K562 (cell line): Measurements from ENCODE around the gene PDGFA. TPM values are rescaled to one million over a fixed set of nuclear protein-coding genes. Genes with fewer than 3 reads are reported as not detected.

Experiments
- CLOCK ChIP-seq: fragments of 250-450 bp; sonication (Bioruptor Pico); IDR thresholded peaks from 2 replicates; pipeline ENCODE4 v1.4.0; 2020; ENCODE audit warnings: mild to moderate bottlenecking, moderate library complexity, borderline replicate concordance
- ZNF75A ChIP-seq: fragments of 450-650 bp; formaldehyde crosslinking; IDR thresholded peaks from 2 replicates; pipeline ENCODE4 v1.4.0; 2020; ENCODE audit warnings: mild to moderate bottlenecking
- polyA plus RNA-seq, 8 experiments: library from polyadenylated mRNA; depleted of rRNA in 4 of 8; stranded (reverse) in 5 of 8; unstranded in 3 of 8; fragments of >200 nt; fragmentation: Nextera tagmentation in 2 of 8; fragmentation: Illumina TruSeq in 1 of 8; extraction: Ambion mirVana in 2 of 8; extraction: Trizol in 1 of 8; gene quantifications; 2 replicates each; pipeline versions ENCODE4 v1.2.1 to v1.2.3, GENCODE V29; 2011 to 2014; ENCODE audit warnings: inconsistent platforms in 1 of 8, missing spikeins in 1 of 8
- total RNA-seq, 7 experiments: library from RNA; depleted of rRNA in 6 of 7; stranded (reverse); fragments of >200 nt in 6 of 7; fragmentation: Illumina TruSeq in 2 of 7; extraction: Trizol in 2 of 7; gene quantifications; 2 replicates each; pipeline versions ENCODE4 v1.2.1 to v1.2.3, GENCODE V29; 2011 to 2021; ENCODE audit warnings: low replicate concordance in 1 of 7
- TF ChIP-seq, protein P1 (sequence below), 2 experiments: fragments of 450-650 bp; IDR thresholded peaks; 2 replicates each; pipeline ENCODE4 v1.6.1; 2016; ENCODE audit warnings: mild to moderate bottlenecking in 2 of 2, borderline replicate concordance in 1 of 2, low read depth in 1 of 2, moderate library complexity in 1 of 2

Gene PDGFA
- total and polyA plus RNA-seq, 9 of the 15 experiments (the other 6 are each of a cell fraction or from before 2014, with no cell fraction given) = 2.5 to 10.2 (median 4.6) TPM

- TF ChIP-seq, protein P1, sequence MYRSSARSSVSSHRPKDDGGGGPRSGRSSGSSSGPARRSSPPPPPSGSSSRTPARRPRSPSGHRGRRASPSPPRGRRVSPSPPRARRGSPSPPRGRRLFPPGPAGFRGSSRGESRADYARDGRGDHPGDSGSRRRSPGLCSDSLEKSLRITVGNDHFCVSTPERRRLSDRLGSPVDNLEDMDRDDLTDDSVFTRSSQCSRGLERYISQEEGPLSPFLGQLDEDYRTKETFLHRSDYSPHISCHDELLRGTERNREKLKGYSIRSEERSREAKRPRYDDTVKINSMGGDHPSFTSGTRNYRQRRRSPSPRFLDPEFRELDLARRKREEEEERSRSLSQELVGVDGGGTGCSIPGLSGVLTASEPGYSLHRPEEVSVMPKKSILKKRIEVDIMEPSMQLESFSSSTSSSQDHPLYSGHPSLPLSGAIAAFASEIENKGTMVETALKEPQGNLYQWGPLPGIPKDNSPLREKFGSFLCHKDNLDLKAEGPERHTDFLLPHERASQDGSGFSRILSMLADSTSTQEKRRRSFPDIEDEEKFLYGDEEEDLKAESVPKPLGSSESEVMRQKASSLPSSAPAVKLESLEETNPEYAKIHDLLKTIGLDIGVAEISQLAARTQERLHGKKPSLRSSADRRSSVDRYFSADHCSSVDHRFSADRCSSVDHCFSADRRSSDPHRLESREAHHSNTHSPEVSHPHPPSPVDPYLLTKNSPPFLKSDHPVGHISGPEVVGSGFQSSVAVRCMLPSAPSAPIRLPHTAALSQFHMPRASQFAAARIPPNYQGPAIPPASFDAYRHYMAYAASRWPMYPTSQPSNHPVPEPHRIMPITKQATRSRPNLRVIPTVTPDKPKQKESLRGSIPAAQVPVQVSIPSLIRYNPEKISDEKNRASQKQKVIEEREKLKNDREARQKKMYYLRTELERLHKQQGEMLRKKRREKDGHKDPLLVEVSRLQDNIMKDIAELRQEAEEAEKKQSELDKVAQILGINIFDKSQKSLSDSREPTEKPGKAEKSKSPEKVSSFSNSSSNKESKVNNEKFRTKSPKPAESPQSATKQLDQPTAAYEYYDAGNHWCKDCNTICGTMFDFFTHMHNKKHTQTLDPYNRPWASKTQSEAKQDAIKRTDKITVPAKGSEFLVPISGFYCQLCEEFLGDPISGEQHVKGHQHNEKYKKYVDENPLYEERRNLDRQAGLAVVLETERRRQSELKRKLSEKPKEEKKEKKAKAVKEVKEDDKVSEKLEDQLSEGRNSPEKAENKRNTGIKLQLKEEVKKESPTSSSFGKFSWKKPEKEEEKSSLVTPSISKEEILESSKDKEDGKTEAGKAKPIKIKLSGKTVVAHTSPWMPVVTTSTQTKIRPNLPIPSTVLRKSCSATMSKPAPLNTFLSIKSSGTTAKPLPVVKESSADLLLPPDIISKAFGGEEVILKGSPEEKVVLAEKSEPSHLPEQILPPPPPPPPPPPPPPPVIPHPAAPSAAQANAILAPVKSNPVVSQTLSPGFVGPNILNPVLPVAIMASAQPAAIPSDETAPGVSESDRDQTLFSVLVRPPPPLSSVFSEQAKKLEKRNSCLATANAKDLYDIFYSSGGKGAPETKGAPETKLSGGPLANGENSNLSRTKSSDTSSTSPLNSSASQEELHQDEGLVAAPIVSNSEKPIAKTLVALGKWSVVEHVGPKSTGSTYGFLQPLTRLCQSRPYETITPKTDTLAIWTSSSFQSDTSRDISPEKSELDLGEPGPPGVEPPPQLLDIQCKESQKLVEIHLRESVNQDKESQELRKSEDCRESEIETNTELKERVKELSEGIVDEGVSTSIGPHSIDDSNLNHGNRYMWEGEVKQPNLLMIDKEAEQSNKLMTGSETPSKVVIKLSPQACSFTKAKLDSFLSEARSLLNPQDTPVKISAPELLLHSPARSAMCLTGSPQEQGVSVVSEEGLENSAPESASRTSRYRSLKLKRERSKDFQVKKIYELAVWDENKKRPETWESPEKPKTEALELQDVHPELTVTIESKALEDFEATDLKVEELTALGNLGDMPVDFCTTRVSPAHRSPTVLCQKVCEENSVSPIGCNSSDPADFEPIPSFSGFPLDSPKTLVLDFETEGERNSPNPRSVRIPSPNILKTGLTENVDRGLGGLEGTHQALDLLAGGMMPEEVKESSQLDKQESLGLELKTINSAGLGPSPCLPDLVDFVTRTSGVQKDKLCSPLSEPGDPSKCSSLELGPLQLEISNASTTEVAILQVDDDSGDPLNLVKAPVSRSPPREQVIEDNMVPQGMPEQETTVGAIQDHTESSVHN (IDR thresholded peaks at IDR 0.05; ENCODE audit: borderline replicate concordance in 1 of 2, low read depth in 1 of 2) = no peak
- TF ChIP-seq CLOCK (CRISPR knock-in tag) = no peak
- no peak for TF ChIP-seq ZNF75A
- TF ChIP-seq, all 486 proteins: peak for 0
Measured at GRCh38 chr7:475951-476441, 43.6 kb downstream of the PDGFA start (continued).
